PC-9 (cell line): ENCODE data around the gene ITGB3.

Source experiments
- EZH2 ChIP-seq: fragments of 200-600 bp; sonication (generic); IDR thresholded peaks from 2 replicates; pipeline ENCODE4 v1.8.0; 2017; ENCODE audit warnings: antibody characterized with exemption, low read depth
- TF ChIP-seq, protein P1 (sequence below): fragments of 200-600 bp; sonication (generic); conservative IDR thresholded peaks from 2 replicates; pipeline ENCODE4 v1.6.1; 2017; ENCODE audit warnings: mixed run types, antibody characterized with exemption, mild to moderate bottlenecking, moderate library complexity

DNA sequence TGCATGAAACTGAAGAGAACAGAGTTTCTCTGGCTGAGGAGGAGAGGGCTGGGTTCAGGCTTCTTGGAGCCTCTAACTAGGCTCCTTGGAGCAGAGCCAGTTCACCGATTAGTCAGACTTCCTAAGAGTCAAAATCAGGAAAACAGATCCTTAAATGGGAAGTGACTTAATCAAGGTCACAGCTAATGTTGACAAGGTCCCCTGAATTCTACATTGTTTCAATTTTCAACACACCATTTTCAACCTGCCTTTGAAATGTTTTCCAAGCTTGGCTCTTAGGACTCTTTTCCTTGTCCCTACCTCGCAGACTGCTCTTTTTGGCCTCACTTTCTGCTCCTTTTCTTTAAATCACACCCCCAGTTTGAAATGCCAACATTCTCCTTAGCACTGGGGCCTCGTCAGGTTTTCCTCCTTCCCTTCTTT, 28.2 kb upstream of the ITGB3 start:
- TF ChIP-seq EZH2: no peak
- TF ChIP-seq, protein P1, sequence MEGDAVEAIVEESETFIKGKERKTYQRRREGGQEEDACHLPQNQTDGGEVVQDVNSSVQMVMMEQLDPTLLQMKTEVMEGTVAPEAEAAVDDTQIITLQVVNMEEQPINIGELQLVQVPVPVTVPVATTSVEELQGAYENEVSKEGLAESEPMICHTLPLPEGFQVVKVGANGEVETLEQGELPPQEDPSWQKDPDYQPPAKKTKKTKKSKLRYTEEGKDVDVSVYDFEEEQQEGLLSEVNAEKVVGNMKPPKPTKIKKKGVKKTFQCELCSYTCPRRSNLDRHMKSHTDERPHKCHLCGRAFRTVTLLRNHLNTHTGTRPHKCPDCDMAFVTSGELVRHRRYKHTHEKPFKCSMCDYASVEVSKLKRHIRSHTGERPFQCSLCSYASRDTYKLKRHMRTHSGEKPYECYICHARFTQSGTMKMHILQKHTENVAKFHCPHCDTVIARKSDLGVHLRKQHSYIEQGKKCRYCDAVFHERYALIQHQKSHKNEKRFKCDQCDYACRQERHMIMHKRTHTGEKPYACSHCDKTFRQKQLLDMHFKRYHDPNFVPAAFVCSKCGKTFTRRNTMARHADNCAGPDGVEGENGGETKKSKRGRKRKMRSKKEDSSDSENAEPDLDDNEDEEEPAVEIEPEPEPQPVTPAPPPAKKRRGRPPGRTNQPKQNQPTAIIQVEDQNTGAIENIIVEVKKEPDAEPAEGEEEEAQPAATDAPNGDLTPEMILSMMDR: no peak
